Sciatic nerve (tissue), 2 donors: ENCODE data around the gene KAT14. TPM values are rescaled to one million over a fixed set of nuclear protein-coding genes. Genes with fewer than 3 reads are reported as not detected.
"Not testable (repeated sequence)": the region's sequence is repeated elsewhere in the genome, so short reads cannot be mapped to it uniquely, and the experiment has no call there.

Experiments used
- ATAC-seq: fragments of 200-7000 bp; cut with Tn5 transposase; one replicate; pipeline ENCODE4 v1.9.1; 2020; ENCODE audit warnings: mild to moderate bottlenecking, moderate library complexity
- DNase-seq: peaks from one replicate; pipeline ENCODE4 v3.0.0-alpha.2; 2020; ENCODE audit warnings: low spot score
- intact Hi-C: fragments of 100-400 bp; cut with DNase I; formaldehyde crosslinking; loops from one replicate; pipeline ENCODE4 v1.14.2; 2022
- total RNA-seq: library from RNA; stranded (reverse); fragmentation: NEBNext Ultra II Directional; extraction: Animal tissue kit (Norgen Biotek cat#: 25700); gene quantifications from one replicate; pipeline ENCODE4 v1.2.1, GENCODE V29; 2021
- donor health status: DM: no; HTN: no; CAD: no.
- donor health status: DM: no; HTN: no; CAD: no.

The KAT14 gene
- 14.4 TPM for total RNA-seq

DNA sequence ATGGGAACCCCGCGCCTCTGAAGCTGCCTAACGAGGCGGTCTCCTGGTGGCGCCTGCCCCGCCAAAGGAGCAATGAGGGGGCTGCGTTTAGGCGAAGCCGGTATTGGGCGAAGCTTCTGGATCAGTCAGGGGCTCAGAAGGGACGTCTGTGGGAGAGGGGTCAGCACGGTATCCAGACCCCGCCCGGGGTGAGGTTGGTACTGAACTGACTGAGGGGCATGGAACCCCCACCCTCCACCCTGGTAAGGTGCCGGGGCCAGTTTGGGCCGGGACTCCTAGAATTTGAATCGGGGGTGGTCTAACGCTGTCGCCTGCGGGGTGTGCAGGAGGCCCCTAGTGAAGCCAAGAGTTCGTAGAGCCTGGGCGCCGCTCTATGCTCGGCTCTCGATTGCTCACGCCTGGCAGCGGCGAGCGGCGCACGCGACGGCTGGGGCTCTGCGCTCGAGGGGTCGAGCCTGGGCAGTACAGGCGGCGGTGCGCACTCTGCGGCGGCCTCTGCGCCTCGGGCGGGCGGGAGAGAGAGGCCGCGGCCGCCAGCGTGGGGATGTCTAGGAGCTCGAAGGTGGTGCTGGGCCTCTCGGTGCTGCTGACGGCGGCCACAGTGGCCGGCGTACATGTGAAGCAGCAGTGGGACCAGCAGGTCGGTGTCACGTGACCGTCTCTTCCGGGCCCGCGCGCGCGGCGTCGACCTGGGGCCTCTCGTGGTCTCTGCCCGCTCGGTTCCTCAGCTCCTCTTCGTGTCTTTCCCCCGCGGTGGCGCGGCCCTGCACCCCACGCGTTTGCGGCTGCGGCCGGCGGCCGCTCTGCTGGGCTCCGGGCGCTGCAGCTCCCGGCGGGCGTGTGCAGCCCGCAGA is at the start of gene KAT14, which contains the start of gene PET117:
Gene KAT14, plus strand, starts transcription at position 452 of the 854 bp plus-strand sequence. CDS start 4,798 bp downstream, outside the sequence.
Gene PET117, plus strand, starts transcription at position 452 of the 854 bp plus-strand sequence. Its CDS starts 93 bp downstream, at position 545.
- ATAC-seq = peak; percentile 99
- intact Hi-C loops = no loop called here
- DNase-seq = peak; percentile 94

DNA sequence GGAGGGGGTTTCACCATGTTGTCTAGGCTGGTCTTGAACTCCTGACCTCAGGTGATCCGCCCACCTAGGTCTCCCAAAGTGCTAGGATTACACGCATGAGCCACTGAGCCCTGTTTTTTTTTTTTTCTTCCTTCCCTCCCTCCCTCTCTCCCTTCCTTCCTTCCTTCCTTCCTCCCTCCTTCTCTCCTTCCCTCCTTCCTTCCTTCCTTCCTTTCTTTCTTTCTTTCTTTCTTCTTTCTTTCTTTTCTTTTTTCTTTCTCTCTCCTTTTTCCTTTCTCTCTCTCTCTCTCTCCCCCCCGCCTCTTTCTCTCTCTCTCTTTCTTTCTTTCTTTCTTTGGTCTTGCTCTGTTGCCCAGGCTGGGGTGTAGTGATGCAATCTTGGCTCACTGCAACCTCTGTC is 49.4 kb upstream of the KAT14 start:
- DNase-seq, intact Hi-C loops, ATAC-seq: not testable (repeated sequence)

DNA sequence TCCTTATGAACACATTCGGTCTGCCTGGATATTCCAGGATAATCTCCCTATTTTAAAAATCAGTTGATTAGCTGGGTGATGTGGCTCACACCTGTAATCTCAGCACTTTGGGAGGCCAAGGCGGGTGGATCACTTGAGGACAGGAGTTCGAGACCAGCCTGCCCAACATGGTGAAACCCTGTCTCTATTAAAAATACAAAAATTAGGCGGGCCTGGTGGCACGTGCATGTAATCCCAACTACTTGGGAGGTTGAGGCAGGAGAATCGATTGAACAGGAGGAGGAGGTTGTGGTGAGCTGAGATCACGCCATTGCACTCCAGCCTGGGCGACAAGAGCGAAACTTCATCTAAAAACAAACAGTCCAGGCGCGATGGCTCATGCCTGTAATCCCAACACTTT is 48.8 kb upstream of the KAT14 start:
- ATAC-seq, intact Hi-C loops: not testable (repeated sequence)

GRCh38 chr20:18090044-18090443 is 47.6 kb upstream of the KAT14 start:
- intact Hi-C loops = no loop called here
- DNase-seq (no peak), ATAC-seq (no peak)

More for the DNA sequence above, 48.8 kb upstream of the KAT14 start:
- not testable (repeated sequence) for DNase-seq

DNA sequence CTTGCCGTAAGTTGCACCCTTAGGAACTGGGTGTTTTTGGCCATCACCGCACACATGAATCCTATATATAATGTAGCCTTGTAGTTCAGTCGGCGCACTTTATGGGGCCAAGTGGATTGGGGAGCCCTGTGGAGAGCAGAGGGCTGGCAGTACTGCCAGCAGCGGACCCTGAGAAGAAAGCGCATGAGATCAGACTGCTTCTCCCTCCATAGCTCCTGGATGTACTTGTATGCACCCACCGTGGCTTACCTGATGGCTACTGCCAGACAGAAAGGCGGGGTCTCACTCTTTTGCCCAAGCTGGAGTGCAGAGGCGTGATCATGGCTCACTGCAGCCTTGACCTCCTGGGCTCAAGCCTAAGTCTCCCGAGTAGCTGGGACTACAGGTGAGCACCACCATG is 47.2 kb upstream of the KAT14 start:
- ATAC-seq (no peak), DNase-seq (no peak)
- intact Hi-C loops = no loop called here

- intact Hi-C loops = no loop called here
- DNase-seq (no peak), ATAC-seq (no peak)
Measured at GRCh38 chr20:18091623-18092022, 46.0 kb upstream of the KAT14 start.

GRCh38 chr20:18092890-18093289 is 44.8 kb upstream of the KAT14 start:
- no peak for ATAC-seq
- intact Hi-C loops = no loop called here
- DNase-seq = no peak

DNA sequence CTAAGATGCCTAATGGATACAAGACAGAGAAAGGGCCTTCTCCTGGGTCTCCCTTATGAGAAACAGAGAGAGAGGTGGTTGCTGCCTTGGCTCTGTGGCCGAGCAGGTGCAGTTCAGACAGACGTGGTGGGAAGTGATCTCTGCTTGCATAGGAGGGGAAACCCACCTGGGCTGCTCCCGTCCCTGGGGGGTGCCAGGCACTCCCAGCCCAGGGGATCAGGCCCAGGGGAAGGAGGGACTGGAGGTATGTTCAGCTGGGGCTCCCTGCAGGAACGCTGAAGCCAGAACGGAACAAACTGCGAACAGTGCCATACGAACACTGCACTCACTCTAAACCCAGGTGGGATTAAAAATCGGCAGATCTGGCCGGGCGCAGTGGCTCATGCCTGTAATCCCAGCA is 44.3 kb upstream of the KAT14 start:
- DNase-seq (no peak), ATAC-seq (no peak)
- intact Hi-C loops = no loop called here

GRCh38 chr20:18094191-18094590 is 43.5 kb upstream of the KAT14 start:
- ATAC-seq = no peak

DNA sequence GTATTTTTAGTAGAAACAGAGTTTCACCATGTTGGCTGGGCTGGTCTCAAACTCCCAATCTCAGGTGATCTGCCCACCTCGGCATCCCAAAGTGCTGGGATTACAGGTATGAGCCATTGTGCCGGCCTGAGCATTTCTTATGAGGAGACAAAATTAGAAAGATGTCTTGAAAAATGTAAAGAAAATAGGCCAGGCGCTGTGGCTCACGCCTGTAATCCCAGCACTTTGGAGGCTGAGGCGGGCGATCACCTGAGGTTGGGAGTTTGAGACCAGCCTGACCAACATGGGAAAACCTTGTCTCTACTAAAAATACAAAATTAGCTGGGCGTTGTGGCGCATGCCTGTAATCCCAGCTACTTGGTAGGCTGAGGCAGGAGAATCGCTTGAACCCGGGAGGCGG is 37.1 kb upstream of the KAT14 start:
- ATAC-seq, DNase-seq, intact Hi-C loops: not testable (repeated sequence)

More at GRCh38 chr20:18094191-18094590, 43.5 kb upstream of the KAT14 start:
- intact Hi-C loops = no loop called here
- DNase-seq = no peak

DNA sequence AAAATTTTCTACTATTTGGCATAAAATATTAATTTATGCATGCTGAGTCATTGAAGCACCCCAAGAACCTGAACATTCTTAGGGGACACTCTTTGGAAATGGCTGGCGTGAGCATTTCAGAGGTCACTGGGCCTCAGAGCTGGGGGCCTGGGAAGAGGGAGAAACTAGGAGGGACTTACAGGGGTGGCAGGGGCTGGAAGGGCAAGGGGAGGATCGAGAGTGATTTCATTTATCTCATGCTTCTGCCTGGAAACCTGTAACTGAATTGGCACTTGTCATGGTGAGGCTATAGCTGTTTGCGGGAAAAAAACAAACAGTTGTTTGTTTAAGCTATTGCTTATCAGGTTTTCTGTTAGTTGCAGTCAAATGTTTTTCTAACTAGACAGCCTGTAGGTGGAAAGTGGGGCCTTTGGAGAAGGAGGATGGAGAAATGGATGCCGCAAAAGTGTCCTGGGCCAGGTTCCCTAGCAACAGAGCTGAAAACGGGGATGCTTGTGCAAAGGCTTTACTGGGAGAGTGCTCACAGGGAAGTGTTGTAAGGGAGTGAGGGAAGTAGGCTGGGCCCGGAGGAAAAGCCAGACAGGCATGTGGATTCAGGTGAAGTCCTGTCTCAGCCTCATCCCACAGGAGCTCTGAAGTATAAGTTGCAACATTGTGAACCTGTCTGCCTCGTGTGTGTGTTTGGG is 36.4 kb upstream of the KAT14 start:
- ATAC-seq = no peak
- DNase-seq = no peak
- intact Hi-C loops = no loop called here

GRCh38 chr20:18103497-18103896 is 34.2 kb upstream of the KAT14 start:
- ATAC-seq = no peak
- DNase-seq = no peak
- intact Hi-C loops = no loop called here

- ATAC-seq (no peak), DNase-seq (no peak)
- intact Hi-C loops = no loop called here
Measured at GRCh38 chr20:18108326-18108725, 29.3 kb upstream of the KAT14 start.

GRCh38 chr20:18128574-18128973 is 9.1 kb upstream of the KAT14 start:
- ATAC-seq, DNase-seq, intact Hi-C loops: not testable (repeated sequence)

DNA sequence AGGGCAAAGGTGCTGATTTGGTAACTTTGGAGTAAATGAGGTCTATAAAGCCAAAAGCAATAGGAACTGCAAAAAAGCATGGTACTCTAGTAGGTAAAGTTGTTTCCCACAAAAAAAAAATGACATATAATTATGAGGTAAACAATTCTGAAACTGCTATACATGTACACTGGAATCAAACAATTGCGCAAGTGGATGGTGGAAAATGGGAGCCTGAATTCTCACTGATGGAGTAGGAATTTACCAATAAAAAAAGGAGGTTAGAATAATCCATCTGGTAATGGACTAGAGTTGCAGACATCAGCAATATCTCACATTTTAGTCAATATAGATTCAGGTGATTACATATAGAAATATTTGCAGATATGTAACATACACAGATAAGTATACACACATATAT is 5.0 kb upstream of the KAT14 start:
- ATAC-seq = no peak
- DNase-seq = no peak
- intact Hi-C loops = no loop called here

GRCh38 chr20:18133962-18134361 is 3.7 kb upstream of the KAT14 start:
- ATAC-seq (no peak), DNase-seq (no peak)
- intact Hi-C loops = no loop called here

GRCh38 chr20:18138266-18138582 is 561 bp downstream of the KAT14 start:
- ATAC-seq = no peak
- intact Hi-C loops = no loop called here
- no peak for DNase-seq

DNA sequence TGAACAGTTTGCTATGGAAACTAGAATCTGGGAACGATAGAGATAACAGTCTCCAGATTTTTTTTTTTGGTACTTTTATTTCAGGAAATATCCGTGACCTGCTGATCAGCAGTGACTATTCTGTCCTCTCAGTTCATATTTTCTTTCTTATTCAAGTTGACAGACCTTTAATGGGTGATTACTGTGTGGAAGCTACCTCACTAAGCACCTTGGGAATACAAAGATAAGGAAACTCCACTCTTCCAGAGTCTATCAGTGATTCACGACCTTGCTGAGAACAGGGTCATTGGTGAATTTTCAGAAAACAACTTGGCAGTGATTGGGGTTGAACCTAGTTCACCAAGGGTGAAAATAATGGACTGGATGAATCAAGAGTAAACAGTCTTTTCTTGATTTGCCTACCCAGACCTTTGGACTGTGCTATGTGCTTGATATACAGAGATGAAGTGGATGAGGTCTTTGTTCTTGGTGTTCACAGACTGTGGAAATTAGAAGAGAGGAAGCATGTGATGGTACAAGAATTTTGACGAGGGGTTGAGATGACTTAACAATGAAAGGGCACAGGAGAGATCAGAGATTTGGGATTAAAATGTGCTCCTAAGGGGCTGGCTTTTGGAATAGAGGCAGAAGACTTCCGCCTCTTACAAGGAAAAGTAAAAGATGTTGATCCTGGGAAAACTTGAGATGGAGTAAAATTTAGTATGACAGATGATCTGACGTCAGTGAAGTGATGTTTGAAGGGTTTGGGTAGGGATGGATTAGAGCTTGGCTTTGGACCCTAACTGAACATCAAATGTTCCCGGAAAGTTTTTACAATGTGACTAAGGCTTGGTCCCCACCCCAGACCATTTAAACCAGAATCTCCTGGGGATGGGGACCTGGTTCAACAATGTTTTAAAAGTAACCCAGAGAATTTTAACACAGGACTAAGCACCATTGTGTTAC is 1.2 kb downstream of the KAT14 start:
- DNase-seq (no peak), ATAC-seq (no peak)
- intact Hi-C loops = no loop called here

DNA sequence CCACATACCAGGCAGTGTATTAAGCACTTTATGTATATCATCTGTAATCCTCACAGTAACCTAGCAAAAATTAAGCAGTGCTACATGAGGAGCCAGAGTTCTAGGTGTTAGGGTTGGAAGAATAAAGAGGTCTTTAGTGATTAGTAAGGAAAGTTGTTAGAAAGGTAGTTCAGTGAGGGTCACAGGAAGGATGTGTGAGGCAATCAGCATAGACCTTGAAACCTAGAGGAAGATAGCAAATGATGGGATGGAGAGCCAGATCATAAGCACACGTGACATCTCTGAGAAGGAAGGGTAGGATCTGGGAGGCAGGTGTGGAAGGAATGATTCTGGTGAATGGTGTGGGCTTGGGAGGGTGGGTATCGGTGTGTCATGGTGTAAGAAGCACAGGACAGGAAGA is 2.2 kb downstream of the KAT14 start:
- DNase-seq (no peak), ATAC-seq (no peak)
- intact Hi-C loops = no loop called here
